ENCODE data around the gene BCAS2.

DNA sequence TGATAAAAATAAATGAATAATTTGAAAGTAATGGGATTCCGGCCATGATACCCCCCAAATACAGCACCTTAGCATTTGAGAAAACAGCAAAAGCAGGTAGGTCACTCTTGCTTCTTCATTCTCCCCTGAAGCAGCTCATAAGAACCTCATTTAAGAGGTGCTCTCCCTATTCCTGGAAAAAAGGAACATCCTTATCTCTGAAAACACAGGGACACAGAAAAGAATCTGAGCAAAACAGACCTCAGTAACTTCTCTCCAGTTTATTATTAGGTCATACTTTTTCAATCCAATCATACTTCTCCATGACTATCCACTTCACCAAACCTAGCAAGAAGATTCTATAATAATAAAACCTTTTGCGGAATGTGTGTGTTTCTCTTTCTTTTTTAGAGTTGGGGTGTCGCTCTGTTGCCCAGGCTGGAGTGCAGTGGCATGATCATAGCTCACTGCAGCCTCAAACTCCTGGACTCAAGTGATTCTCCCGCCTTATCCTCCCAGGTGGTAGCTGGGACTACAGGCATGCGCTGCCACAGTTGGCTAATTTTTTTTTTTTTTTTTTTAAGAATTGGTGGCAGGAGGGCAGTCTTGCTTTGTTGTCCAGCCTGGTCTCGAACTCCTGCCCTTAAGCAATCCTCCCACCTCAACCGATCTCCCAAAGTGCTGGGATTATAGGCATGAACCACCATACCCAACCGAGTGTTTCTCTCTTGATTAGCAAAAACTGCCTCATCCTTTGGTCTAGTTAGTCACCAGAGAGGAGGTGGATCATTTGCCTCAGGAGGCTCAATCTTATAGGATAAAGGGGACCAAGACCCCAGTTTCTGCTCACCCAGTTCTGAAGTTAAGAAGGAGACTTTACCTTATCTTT, 59.8 kb downstream of the BCAS2 start:
- TF ChIP-seq, protein P1, sequence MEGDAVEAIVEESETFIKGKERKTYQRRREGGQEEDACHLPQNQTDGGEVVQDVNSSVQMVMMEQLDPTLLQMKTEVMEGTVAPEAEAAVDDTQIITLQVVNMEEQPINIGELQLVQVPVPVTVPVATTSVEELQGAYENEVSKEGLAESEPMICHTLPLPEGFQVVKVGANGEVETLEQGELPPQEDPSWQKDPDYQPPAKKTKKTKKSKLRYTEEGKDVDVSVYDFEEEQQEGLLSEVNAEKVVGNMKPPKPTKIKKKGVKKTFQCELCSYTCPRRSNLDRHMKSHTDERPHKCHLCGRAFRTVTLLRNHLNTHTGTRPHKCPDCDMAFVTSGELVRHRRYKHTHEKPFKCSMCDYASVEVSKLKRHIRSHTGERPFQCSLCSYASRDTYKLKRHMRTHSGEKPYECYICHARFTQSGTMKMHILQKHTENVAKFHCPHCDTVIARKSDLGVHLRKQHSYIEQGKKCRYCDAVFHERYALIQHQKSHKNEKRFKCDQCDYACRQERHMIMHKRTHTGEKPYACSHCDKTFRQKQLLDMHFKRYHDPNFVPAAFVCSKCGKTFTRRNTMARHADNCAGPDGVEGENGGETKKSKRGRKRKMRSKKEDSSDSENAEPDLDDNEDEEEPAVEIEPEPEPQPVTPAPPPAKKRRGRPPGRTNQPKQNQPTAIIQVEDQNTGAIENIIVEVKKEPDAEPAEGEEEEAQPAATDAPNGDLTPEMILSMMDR (conservative IDR thresholded peaks at IDR 0.05; ENCODE audit: low read length), result no peak
- no peak for TF ChIP-seq EZH2phosphoT487 (IDR thresholded peaks at IDR 0.05; ENCODE audit: borderline replicate concordance, low read depth, low read length)

Data from OCI-LY7 (cell line).